ENCODE measurements around the gene AQP6. TPM values are rescaled to one million over a fixed set of nuclear protein-coding genes. Genes with fewer than 3 reads are reported as not detected.

The AQP6 gene
- total RNA-seq, 1 donor from 2014 or later = not detected

DNA sequence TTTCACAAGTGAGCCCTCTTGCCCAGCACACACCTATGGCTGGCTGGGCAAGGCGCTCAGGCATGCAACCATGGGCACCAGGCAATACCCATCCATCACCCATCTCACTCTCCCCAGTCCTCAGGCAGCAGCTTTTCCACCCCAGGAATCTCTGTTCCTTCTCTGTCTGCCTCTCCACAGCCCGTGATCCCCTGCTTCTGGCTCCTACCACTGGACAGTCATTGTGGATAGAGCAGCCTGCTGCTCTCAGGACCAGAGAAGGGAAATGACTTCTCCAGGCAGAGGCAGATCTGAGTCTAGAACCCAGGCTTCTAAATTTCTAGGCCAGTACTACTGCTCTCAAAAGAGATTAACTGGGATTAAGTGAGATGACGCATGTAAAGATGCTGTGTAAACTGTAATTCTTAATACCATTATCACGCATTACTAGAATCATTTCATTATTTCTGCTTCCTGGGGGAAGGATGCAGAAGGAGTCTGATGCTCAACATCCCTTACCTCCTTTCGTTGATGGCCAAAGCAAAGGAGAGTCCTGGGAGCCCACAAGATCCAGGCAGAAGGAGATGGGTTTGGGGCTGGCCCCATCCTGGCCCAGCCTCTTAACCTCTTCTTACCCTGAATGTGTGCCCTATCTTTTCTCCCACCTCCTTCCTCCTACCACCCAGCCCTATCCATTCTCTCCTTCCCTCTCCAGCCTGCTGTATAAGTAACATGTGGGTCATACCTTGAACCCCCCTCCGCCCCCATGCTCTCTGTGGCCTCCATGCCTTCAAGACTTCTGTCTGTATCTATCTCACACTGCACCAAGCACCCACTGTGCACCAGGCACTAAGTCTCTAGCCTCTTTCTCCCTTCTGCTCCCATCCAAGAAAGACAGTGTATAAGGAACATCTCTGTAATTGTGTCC lies 15.8 kb upstream of the AQP6 start:
- no peak for DNase-seq

DNA sequence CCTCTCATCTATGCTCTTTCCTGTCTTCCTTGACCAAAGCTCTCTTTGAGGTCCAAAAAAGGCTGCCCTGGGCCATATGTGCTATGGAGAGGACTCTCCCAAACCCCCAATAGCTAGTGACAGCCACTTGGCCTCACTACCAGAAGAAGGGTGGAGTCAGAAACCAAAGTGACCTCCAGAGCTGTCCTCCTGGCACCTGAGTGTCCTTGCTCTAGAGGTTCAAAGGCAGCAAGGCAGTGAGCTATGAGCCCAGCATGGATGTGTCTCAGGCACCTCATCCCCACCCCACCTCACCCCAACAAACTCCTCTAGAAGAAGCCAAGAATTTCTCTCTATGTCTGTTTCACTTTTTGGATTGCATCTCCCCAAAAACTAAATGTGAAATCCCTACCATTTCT lies 15.2 kb upstream of the AQP6 start:
- DNase-seq = no peak

DNA sequence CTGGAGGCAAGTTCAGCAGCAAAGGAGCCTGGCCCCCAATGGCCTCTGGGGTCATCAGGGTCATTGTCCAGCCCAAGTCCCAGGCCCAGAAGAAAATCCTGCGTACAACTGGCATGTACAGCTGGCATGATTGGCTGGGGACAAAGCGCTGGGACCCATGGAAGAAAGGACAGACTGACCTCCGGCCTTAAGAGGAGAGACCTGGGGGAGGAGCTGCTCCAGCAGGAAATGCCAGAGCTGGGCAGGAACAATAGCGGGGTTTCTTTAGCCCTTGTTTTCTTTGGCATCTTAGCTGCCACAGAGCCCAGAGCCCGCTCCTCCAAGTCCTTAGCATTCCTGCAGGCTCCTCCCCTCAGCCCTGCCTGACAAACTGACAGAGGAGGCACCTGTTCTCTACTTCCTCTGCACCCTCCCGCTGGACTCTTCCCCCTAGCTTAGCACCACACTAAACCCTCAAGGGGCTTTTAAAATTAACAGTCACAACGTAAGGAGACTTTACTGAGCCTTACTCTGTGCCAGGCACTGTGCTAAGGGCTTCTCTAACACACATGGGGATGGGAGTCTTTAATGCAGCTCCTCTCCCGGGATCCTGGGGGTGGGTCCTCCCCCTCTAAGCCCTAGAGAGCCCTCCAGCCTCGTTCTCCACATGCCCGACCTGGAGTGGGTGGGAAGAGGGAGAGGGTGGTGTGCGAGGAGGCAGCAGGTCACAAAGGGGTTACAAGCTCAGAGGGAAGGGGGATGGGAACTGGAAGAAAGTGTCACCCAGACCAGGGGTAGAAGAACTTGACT lies 12.9 kb upstream of the AQP6 start:
- peak; percentile 93 for DNase-seq

DNA sequence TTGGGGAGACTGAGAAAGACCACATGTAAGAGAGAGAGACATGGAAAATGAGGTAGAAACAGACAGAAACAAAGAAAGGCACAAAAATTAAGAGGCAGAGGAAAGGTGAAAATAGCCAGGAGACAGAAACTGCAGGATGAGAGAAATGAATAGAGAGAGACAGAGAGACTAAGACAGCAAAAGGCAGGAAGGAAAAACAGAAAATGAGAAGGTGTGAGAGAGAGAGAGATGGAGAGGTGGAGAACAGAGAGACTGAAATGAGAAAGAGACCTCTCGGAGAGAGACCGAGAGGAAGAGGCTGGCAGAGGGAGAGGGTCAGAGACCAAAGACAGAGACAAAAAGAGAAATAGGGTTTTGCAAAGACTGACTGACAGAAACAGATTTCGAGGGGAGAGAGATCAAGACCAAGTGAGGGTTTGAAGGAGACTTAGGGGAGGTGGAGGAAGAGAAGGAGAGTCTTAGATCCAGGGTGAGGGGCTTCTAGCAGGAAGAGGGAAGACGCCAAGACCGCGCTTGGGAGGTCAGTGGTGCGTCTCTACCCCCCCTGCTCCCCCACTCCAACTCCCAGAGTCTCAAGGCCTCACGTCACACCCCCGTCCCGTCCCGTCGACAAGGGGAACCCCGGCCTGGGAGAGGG lies 12.2 kb upstream of the AQP6 start:
- DNase-seq = no peak

DNA sequence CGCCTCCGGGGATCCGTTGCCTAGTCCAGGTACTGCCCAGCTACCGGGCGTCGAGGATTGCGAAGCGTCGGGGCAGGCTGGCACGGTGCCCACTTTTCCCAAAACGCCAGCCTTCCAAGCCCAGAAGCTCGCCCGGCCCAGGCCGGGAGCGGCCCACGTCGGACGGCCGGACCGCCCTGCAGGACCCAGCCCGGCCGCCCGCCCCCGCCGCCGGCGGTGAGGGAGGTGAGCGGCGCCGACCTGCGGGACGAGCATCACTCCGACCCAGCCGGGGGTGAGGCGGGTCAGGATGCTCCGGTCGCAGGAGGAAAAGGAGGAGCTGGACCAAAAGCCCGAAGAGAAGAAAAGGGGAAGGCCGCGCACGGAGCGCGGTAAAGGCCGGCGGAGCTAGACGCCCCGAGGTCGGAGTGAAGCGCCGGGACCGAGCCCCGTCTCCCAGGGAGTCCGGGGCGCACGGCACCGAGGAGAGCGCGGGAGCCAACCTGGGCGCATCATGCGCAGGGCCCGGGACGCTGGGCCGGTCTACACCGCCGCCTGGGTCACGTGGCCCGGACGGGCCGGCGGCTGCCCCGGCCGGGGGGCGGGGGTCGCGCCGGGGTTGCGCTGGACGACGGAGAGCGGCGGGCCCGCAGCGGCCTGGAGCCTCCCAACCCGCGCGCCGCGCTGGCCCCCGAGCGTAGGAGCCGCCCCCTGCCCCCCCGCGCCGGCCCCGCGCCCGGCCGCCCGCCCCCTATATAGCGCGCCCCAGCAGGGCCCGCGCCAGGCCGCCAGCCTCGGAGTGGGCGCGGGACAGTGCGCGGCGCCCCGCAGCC lies 11.4 kb upstream of the AQP6 start, which contains the start of gene AQP5:
AQP5 (plus strand) TSS at position 762 of the 812 bp plus-strand sequence. CDS start 146 bp downstream, outside the sequence.
- no peak for DNase-seq

DNA sequence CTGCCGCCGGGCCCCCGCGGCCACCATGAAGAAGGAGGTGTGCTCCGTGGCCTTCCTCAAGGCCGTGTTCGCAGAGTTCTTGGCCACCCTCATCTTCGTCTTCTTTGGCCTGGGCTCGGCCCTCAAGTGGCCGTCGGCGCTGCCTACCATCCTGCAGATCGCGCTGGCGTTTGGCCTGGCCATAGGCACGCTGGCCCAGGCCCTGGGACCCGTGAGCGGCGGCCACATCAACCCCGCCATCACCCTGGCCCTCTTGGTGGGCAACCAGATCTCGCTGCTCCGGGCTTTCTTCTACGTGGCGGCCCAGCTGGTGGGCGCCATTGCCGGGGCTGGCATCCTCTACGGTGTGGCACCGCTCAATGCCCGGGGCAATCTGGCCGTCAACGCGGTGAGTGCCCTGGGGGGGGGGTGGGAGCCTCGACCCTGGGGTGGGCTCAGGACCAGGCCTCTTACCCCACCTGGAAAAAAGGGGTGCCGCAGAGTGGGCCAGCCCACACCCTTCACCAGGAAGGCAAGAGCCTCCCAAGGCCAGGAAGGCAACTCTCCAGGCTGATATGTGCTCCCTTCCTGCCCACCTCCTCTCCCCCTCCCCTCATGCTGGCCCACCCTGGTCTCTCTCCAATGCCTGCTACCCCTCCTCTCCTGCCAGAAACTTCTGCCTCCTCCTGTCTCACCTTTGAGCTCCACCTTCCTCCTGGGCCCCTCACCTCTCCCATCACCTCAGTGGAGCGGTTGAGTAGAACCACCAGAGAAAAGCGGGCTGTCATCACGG lies 10.6 kb upstream of the AQP6 start:
- DNase-seq = no peak

DNA sequence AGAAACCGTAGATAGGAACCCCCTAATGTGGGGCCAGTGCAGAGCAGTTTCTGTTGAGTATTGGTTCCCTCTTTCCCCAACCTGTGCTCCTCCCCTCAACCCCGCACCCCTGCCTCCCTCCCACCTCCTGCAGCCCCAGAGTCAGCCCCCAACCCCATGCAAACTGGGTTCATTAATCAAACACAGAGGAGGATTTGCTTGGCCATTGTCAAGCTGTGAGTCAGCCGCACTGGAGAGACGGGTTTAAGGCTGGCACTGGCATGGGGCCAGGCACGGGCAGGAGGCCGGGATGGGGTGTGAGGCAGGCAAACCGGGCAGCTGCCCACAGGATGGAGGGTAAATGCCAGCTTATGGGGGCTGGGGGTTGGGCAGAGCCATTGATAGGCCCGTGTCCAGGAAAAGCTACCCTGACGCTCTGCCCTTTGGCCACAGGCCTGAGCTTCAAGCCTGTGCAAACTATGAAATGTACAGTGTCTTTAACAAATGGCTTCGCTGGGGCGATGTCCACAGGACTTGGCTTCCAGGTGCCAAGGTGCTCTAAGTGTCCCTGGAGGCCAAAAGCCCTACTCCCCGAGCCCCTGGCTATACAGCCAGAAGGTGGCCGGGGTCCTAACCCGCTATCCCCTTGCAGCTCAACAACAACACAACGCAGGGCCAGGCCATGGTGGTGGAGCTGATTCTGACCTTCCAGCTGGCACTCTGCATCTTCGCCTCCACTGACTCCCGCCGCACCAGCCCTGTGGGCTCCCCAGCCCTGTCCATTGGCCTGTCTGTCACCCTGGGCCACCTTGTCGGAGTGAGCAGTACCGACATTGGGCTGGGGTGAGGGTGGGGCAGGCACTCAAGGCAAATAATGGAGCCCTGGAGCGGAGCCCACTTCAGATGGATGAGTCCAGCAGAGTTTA lies 9.6 kb upstream of the AQP6 start:
- DNase-seq = peak; percentile 62

DNA sequence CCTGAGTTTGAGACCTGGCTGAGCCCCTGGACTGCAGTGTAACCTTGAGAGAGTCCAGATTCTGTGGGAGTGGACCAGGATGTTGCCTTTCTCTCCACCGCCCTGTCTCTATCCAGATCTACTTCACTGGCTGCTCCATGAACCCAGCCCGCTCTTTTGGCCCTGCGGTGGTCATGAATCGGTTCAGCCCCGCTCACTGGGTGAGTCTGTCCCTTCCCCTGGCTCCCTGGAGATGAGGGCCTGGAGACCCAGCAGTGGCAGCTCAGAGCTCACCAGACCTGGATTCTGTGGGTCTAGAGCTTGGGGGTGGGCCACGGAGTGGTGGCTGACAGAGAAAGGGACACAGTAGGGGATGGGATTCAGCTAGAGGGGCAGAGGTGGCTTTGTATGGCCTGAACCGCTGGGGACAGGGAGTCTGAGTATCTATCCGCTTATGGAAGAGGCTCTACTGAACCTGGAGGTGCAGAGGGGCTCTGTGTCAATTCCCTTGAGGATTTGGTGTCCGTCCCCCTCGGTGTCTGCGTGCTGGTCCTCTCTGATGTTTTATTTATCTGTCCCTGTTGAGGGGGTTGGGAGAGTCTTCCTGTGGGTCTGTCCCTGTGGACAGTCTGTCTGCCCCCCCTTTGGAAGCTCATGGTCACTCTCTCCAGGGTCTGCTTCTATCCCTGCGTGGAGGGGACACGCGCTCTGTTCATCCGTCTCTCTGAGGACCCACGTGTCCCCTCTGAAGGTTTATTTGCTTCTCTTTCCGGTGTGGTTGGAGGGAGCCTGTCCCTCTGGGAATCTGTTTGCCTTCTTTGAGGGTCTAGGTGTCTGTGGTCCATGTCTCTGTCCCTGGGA lies 8.6 kb upstream of the AQP6 start:
- DNase-seq = no peak

DNA sequence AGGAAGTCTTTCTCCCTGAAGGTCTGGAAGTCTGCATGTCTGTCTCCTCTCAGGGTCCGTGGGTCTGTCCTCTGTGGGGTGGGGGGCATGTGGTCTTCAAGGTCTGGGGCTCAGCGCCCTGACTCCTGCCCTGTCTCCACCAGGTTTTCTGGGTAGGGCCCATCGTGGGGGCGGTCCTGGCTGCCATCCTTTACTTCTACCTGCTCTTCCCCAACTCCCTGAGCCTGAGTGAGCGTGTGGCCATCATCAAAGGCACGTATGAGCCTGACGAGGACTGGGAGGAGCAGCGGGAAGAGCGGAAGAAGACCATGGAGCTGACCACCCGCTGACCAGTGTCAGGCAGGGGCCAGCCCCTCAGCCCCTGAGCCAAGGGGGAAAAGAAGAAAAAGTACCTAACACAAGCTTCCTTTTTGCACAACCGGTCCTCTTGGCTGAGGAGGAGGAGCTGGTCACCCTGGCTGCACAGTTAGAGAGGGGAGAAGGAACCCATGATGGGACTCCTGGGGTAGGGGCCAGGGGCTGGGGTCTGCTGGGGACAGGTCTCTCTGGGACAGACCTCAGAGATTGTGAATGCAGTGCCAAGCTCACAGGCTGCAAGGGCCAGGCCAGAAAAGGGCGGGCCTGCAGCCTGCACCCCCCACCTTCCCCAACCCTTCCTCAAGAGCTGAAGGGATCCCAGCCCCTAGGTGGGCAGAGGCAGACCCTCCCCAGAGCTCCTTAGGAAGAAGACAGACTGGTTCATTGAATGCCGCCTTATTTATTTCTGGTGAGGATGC lies 7.7 kb upstream of the AQP6 start:
- DNase-seq = no peak

DNA sequence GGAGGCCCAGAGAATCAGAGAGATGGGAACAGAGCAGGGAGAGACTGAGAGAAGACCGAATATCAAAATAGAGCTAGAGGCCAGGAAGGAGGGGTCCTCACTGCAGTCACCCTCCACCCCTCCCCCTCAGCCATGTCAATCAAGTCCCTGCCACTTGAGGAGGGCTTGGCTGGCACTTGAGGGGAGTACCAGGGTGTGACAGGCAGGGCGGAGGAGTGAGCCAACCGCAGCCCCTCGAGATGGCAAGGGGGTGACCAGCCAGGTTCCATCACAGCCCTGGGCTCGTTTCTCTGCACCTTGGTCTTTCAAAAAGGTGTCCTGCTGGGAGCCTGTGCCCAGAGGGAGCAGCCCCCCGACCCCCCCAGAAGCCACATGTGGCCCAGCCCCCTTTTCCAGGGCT lies 6.9 kb upstream of the AQP6 start:
- DNase-seq = no peak

DNA sequence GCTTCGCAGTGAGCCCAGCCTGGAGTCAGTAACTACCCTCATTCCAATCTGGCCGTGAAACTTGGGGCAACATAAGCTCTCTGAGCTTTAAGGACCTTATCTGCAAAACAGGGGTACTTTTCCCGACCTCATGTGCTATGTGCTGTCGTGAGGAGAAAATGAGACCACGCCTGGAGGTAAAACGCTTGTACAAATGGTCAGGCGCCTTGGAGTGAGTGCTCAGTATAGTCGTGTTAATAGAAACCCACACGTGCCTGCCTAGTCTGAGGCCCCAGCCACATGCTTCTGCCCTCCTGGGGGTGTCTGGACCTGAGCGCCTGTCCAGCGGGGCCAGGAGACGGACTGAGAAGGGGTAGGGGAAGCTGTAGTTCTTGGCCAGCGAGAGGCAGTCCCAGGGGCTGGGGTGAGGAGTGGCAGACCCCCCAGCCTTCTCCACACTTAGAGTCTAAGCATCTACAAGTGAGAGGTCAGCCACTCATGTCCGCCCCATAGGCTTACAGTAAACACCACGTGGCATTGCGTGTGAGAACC lies 6.2 kb upstream of the AQP6 start:
- DNase-seq = no peak

DNA sequence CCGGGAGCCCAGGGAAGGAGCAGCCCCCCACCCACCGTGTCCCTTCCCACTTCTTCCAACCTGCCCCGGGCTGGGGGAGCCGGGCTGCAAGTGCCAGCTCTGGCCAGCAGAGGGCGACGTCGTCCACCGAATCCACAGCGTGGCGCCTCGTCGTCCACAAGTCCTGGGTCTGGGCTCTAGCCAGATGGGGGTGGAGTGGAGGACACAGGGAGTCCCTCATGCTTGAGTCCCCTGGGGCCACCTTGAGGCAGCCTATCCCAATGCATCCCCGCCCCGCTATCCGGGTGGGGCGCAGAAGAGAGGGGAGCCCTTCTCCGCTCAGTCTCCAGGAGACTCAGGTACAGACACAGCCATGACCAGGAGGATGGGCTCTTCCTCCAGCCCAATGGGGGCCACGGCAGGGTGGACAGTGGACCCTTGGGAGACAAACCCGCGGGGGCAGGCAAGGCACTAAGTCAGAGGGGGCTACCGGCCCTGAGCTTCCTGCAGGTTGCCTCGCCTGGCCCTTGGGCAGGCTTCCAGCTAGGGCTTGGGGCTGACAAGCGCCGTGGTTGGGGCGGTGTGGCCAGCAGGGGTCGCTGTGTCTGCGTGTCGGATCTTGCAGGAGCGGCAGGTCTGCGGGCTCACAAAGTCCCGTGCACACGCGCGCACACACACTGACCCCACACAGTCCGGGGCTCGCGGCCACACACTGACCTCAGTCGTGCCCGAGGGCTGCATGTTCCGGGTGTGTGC lies 5.5 kb upstream of the AQP6 start:
- peak; percentile 94 for DNase-seq

DNA sequence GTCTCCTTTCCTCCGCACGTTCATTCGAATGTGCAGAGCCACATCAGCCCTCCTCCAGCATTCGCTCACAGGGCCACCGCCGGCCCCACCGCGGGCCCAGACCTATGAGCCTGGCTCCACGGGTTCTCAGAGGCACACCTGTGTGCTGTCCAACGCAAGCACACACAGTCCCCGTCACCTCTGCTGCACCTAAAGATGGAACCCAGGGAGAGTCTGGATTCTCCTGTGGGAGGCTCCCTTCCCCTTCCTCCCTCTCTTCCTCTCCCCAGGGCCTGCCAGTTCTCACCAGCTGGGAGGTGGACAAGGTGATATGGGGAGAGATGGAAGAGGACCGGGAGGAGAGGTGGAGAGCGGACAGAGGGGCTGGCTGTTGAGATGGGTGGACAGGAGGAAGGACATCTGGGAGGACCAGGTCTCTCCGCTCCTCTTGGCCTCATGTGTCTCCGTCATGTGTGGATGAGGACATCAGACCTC lies 4.9 kb upstream of the AQP6 start:
- no peak for DNase-seq

DNA sequence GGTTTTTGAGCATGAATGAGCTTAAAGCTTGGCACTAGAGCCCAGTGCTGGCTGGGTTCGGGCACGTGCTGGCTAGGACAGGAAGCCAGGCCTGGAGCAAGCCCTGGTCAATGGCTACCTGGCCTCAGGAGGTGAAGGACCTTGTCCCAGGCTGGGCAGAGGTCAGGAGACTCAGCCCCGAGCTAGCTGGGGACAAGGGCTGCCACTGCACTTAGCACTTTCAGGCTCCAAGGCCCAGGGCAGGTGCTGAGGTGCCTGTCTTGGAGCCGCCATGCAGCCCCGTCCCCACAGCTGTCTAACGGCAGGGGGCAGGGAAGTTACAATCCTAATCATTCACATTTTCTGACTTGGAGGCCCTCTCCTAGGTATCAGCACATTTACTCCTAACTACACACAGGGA lies 4.3 kb upstream of the AQP6 start:
- no peak for DNase-seq

DNA sequence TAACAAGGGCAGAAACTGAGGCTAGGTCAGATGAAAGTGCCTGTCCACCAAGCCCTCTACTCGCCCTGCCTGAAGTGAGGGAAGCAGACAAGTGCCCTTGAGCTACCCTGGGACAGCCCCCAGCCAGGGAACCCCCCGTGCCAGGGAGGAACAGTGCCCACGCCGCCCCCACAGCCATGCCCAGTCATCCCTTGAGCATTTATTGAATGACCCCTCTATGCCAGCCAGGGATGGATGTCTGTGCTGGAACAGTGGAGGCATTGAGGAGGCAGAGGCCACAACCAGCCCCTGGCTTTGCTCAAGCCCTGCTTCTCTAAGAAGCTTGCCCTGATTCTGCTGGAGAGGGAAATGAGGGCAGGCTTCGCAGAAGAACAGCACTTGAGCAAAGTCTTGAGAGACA lies 3.7 kb upstream of the AQP6 start:
- DNase-seq = no peak

DNA sequence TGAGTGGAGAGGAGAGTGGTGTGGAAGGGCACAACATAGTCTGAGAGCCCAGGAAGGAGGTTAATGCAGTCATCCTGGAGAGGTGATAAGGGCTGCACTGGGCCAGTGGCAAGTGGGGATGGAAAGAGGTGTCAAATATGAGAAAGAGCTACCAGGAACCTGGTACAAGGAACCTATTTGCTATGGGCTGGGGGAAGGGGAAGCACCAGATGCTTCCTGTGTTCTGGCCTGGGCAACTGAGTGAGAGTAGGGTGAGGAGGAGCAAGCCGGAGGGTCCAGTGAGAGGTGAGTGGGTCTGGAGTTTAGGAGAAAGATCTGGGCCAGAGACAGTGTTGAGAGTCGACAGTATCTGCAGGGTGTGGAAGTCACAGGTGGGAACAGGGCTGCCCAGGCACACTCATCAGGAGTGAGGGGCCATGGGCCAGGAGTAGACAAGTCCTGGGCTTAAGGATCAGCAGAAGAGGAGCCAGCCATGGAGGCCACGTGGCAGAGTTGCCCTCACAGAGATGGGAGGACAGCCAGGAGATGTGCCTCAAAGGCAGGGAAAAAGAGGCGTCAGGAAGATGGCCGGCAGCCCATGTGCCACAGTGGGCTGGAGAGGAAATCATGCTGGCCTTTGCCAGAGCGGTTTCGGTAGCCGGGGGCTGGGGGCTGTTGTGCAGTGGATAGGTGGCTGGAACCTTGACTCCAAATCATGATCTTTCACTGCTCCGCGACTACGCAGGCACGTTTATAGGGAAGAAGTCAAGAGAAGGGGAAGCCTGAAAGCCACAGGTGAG lies 2.9 kb upstream of the AQP6 start:
- no peak for DNase-seq

DNA sequence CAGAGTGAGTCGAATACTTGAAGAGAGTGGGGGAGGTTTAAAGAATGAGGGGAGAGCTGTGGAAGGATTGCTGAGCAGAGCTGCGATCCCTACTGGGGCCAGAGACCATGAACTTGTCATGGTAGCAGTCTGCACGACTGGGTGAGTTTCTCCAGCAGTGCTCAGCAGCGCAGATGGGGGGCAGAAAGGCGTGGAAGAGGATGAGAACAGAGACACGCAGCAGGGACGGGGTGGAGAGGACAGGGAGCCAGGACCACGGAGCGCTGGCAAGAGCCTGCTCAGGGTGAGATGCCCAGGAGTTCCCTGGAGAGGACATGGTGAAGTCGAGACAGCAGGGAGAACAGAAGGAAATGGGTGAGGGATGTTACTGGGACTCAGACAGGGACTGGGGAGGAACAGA lies 2.1 kb upstream of the AQP6 start:
- no peak for DNase-seq
